CD4-positive, CD25-positive, alpha-beta regulatory T cell (primary cell): ENCODE measurements around the gene TEC. TPM values are rescaled to one million over a fixed set of nuclear protein-coding genes. Genes with fewer than 3 reads are reported as not detected.
"Not testable (repeated sequence)": the region's sequence is repeated elsewhere in the genome, so short reads cannot be mapped to it uniquely, and the experiment has no call there.

Experiments used
- ATAC-seq, 2 donors: fragments of 150-1000 bp; cut with Tn5 transposase; one replicate each; pipeline ENCODE4 v1.10.0; 2021; ENCODE audit warnings: low read depth in 2 of 2, moderate number of reproducible peaks in 2 of 2, moderate library complexity in 1 of 2
- DNase-seq, 3 donors: peaks; one replicate each; pipeline versions ENCODE4 v3.0.0 to v3.0.0-alpha.2; 2012 to 2022; ENCODE audit warnings: mixed read lengths in 1 of 3
- H3K27ac ChIP-seq: one replicate; pipeline ENCODE4 v1.7.0; 2013; ENCODE audit warnings: mild to moderate bottlenecking, low read length; ENCODE audit not compliant: insufficient read depth, poor library complexity, severe bottlenecking
- H3K27me3 ChIP-seq: one replicate; pipeline ENCODE4 v1.7.0; 2013; ENCODE audit warnings: low read length; ENCODE audit not compliant: control insufficient read depth, insufficient read depth
- H3K36me3 ChIP-seq: one replicate; pipeline ENCODE4 v1.7.0; 2013; ENCODE audit warnings: mild to moderate bottlenecking, low read length, moderate library complexity; ENCODE audit not compliant: control insufficient read depth, insufficient read depth
- H3K4me1 ChIP-seq: 2 replicates; pipeline ENCODE4 v1.7.0; 2013; ENCODE audit warnings: mild to moderate bottlenecking, low read length; ENCODE audit not compliant: insufficient read depth, control insufficient read depth, poor library complexity, severe bottlenecking
- H3K4me3 ChIP-seq: one replicate; pipeline ENCODE4 v1.7.0; 2013; ENCODE audit warnings: low read depth, mild to moderate bottlenecking, low read length, moderate library complexity
- H3K9me3 ChIP-seq, 2 experiments: 1 replicate in 1 of 2; 2 replicates in 1 of 2; pipeline ENCODE4 v1.7.0; 2013; ENCODE audit warnings: low read length in 2 of 2, mild to moderate bottlenecking in 1 of 2, moderate library complexity in 1 of 2; ENCODE audit not compliant: control insufficient read depth in 2 of 2
- H3K27ac Mint-ChIP-seq, 3 donors: one replicate each; pipeline ENCODE4 v1.8.0; 2020 to 2022; ENCODE audit warnings: mild to moderate bottlenecking in 3 of 3, mixed read lengths in 3 of 3, moderate library complexity in 2 of 3
- H3K27me3 Mint-ChIP-seq: one replicate; pipeline ENCODE4 v1.8.0; 2022; ENCODE audit warnings: mild to moderate bottlenecking, mixed read lengths
- H3K36me3 Mint-ChIP-seq: one replicate; pipeline ENCODE4 v1.8.0; 2020; ENCODE audit warnings: mixed read lengths
- H3K4me1 Mint-ChIP-seq, 4 donors: one replicate each; pipeline ENCODE4 v1.8.0; 2020 to 2022; ENCODE audit warnings: mixed read lengths in 4 of 4, mild to moderate bottlenecking in 1 of 4
- H3K4me3 Mint-ChIP-seq, 4 donors: one replicate each; pipeline ENCODE4 v1.8.0; 2020 to 2022; ENCODE audit warnings: mild to moderate bottlenecking in 4 of 4, mixed read lengths in 4 of 4, moderate library complexity in 3 of 4
- H3K9me3 Mint-ChIP-seq, 7 donors: one replicate each; pipeline ENCODE4 v1.8.0; 2020 to 2022; ENCODE audit warnings: mixed read lengths in 7 of 7, mild to moderate bottlenecking in 3 of 7, moderate library complexity in 2 of 7
- polyA plus RNA-seq, 4 donors: library from polyadenylated mRNA; unstranded; fragments of 300-500 nt; fragmentation: Illumina TruSeq; gene quantifications; one replicate each; pipeline ENCODE4 v1.2.3, GENCODE V29; 2021
- total RNA-seq: library from RNA; stranded (reverse); gene quantifications from one replicate; pipeline ENCODE4 v1.2.3, GENCODE V29; 2022

TEC gene
- 3.0 TPM for total RNA-seq
- 1 to 10 TPM in 3 of 4 donors, under 1 TPM in 1; 0.17 to 1.2 (median 1.2) TPM for polyA plus RNA-seq

GRCh38 chr4:48268956-48269860, at the start of gene TEC:
Gene TEC, minus strand, starts transcription at chr4:48269838. Its CDS starts 41,224 bp downstream, at chr4:48228614.
- H3K27ac Mint-ChIP-seq, result peak within 1 kb of the TSS; percentile 21 to 82 (median 56)
- Histone ChIP-seq H3K4me1 (peaks cover 12% of the 10 kb centered on the region), H3K27ac (peak within 1 kb of the TSS; percentile 25), H3K9me3 (no peaks in the 10 kb centered on the region), H3K27me3 (peaks cover 3% of the 10 kb centered on the region), H3K36me3 (no peaks in the 10 kb centered on the region), H3K4me3 (peak within 1 kb of the TSS; percentile 77)
- DNase-seq, result peak; percentile 8 to 60 (median 37)
- peaks cover 0 to 26% (median 17%) of the 10 kb centered on the region in 4 donors for H3K4me1 Mint-ChIP-seq
- ATAC-seq, result peak; percentile 12 to 15
- peaks cover 30% of the 10 kb centered on the region for H3K27me3 Mint-ChIP-seq
- peak within 1 kb of the TSS; percentile 91 to 98 (median 96) for H3K4me3 Mint-ChIP-seq
- H3K36me3 Mint-ChIP-seq, result no peaks in the 10 kb centered on the region
- H3K9me3 Mint-ChIP-seq, result no peaks in the 10 kb centered on the region

- Mint-ChIP-seq H3K27me3 (peaks cover 16% of the 10 kb centered on the region), H3K4me1 (peaks cover 0 to 6% (median 0%) of the 10 kb centered on the region in 4 donors), H3K9me3 (peaks cover 0 to 4% (median 0%) of the 10 kb centered on the region in 7 donors), H3K36me3 (no peaks in the 10 kb centered on the region), H3K27ac (peak overlapping the region in 1 of 3 donors; percentile 12), H3K4me3 (no peak overlapping the region)
- no peaks in the 10 kb centered on the region for H3K36me3 ChIP-seq
- ATAC-seq (peak; percentile 37 to 45), DNase-seq (peak in 2 of 3 donors; percentile 49 to 59)
- H3K4me3 ChIP-seq, result no peak overlapping the region
- no peaks in the 10 kb centered on the region for H3K9me3 ChIP-seq
- H3K4me1 ChIP-seq, result no peaks in the 10 kb centered on the region
- H3K27ac ChIP-seq, result no peak overlapping the region
- H3K27me3 ChIP-seq, result peaks cover 2% of the 10 kb centered on the region
Measured at GRCh38 chr4:48315728-48316630, 46.3 kb upstream of the TEC start.

GRCh38 chr4:48314746-48315145, 45.1 kb upstream of the TEC start:
- not testable (repeated sequence) for H3K4me3 ChIP-seq
- H3K27me3 Mint-ChIP-seq, result peaks cover 14% of the 10 kb centered on the region

DNA sequence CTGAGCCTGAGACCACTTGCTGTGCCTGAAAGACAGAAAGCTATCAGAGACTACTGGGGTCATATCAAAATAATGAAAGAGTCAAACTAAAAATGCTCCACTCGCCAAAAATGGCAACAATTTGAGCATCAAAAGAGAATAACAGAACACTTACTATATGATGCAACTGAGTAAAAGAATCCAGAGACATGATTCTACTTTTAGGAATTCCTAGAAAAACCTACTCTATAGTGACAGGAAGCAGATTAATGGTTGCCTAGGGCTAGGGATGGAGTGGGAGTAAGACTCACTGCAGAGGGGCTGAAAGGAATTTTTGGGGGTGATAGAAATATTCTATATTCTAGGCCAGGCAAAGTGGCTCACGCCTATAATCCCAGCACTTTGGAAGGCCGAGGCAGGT, 42.3 kb upstream of the TEC start:
- Mint-ChIP-seq H3K27ac (no peak overlapping the region), H3K36me3 (no peaks in the 10 kb centered on the region), H3K4me1 (peaks cover 0 to 6% (median 0%) of the 10 kb centered on the region in 4 donors), H3K4me3 (no peak overlapping the region), H3K27me3 (peaks cover 2% of the 10 kb centered on the region), H3K9me3 (peaks cover 0 to 4% (median 0%) of the 10 kb centered on the region in 7 donors)
- ATAC-seq (no peak), DNase-seq (no peak)
- peaks cover 3% of the 10 kb centered on the region for H3K27me3 ChIP-seq
- no peak overlapping the region for H3K4me3 ChIP-seq
- H3K27ac ChIP-seq, result no peak overlapping the region
- H3K36me3 ChIP-seq, result no peaks in the 10 kb centered on the region
- H3K9me3 ChIP-seq, result no peaks in the 10 kb centered on the region
- H3K4me1 ChIP-seq, result no peaks in the 10 kb centered on the region

More at GRCh38 chr4:48314746-48315145, 45.1 kb upstream of the TEC start:
- not testable (repeated sequence) for H3K9me3 Mint-ChIP-seq, ATAC-seq, H3K36me3 Mint-ChIP-seq, H3K36me3 ChIP-seq, DNase-seq, H3K4me3 Mint-ChIP-seq, H3K27ac ChIP-seq, H3K27ac Mint-ChIP-seq, H3K4me1 Mint-ChIP-seq, H3K4me1 ChIP-seq, H3K9me3 ChIP-seq, H3K27me3 ChIP-seq

DNA sequence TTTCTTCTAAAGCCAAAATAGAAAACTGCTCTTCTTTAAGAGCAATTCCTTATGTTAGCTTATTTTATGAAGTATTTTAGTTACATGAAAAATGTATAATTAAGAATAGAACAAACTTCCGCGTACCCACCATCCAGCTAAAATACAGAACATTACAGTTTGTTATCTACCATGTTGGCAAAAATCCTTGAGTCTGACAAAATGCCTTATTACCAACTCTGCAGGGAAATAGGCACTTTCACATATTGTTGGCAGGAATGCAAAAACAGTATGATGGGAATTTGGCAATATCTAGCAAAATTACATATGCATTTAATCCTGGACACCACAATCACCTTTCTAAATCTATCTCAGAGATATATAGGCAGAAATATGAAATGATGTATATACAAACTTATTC, 39.3 kb upstream of the TEC start:
- H3K4me3 ChIP-seq, result no peak overlapping the region
- no peak overlapping the region for H3K27ac Mint-ChIP-seq
- H3K27ac ChIP-seq, result no peak overlapping the region
- H3K9me3 Mint-ChIP-seq, result peaks cover 0 to 1% (median 0%) of the 10 kb centered on the region in 7 donors
- no peaks in the 10 kb centered on the region for H3K4me1 ChIP-seq
- H3K9me3 ChIP-seq, result no peaks in the 10 kb centered on the region
- peaks cover 0 to 2% (median 0%) of the 10 kb centered on the region in 4 donors for H3K4me1 Mint-ChIP-seq
- no peaks in the 10 kb centered on the region for H3K36me3 ChIP-seq
- H3K27me3 ChIP-seq, result peaks cover 3% of the 10 kb centered on the region
- ATAC-seq (no peak), DNase-seq (no peak)
- H3K36me3 Mint-ChIP-seq, result no peaks in the 10 kb centered on the region
- H3K4me3 Mint-ChIP-seq, result no peak overlapping the region
- peaks cover 9% of the 10 kb centered on the region for H3K27me3 Mint-ChIP-seq

DNA sequence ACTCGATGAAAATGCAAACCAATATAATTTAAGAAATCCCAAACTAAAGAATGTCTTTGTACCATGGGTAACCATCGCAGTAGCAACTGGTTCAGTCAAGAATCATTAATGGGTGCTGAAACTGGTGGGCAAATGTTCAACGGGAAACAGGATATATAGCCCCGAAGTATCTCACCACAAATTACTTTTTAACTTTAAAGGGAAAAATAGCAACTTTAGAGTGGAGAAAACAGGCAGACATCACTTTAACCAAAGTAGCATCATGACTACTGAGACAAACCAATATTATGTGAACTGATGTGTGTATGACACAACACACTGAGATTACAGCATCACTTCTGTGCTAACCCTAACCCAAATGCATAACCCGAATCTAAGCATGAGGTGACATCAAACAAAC, 37.9 kb upstream of the TEC start:
- Histone ChIP-seq H3K4me3 (no peak overlapping the region), H3K36me3 (no peaks in the 10 kb centered on the region), H3K9me3 (no peaks in the 10 kb centered on the region), H3K4me1 (no peaks in the 10 kb centered on the region), H3K27ac (no peak overlapping the region), H3K27me3 (peaks cover 3% of the 10 kb centered on the region)
- Mint-ChIP-seq H3K4me3 (no peak overlapping the region), H3K27ac (no peak overlapping the region), H3K9me3 (peaks cover 0 to 1% (median 0%) of the 10 kb centered on the region in 7 donors), H3K4me1 (peaks cover 0 to 2% (median 0%) of the 10 kb centered on the region in 4 donors), H3K36me3 (no peaks in the 10 kb centered on the region), H3K27me3 (peaks cover 9% of the 10 kb centered on the region)
- DNase-seq (no peak), ATAC-seq (no peak)

GRCh38 chr4:48305508-48305907, 35.9 kb upstream of the TEC start:
- peaks cover 9% of the 10 kb centered on the region for H3K27me3 Mint-ChIP-seq
- H3K4me1 Mint-ChIP-seq, result no peaks in the 10 kb centered on the region
- no peak for DNase-seq
- Histone ChIP-seq H3K9me3 (no peaks in the 10 kb centered on the region), H3K27ac (no peak overlapping the region), H3K27me3 (peaks cover 5% of the 10 kb centered on the region), H3K4me1 (no peaks in the 10 kb centered on the region), H3K4me3 (no peak overlapping the region), H3K36me3 (no peaks in the 10 kb centered on the region)
- H3K9me3 Mint-ChIP-seq, result peaks cover 0 to 1% (median 0%) of the 10 kb centered on the region in 7 donors
- H3K27ac Mint-ChIP-seq, result no peak overlapping the region
- no peak overlapping the region for H3K4me3 Mint-ChIP-seq
- no peaks in the 10 kb centered on the region for H3K36me3 Mint-ChIP-seq
- no peak for ATAC-seq
